WTC11 (cell line): ENCODE data around the gene PTPRT. TPM values are rescaled to one million over a fixed set of nuclear protein-coding genes. Genes with fewer than 3 reads are reported as not detected.
A peak's percentile ranks its signal among the peaks of the same experiment; 100 is the strongest.

Source experiments
- ATAC-seq: fragments of 200-7000 bp; cut with Tn5 transposase; 2 replicates; pipeline ENCODE4 v1.10.0; 2021; ENCODE audit warnings: mild to moderate bottlenecking, moderate library complexity
- CTCF ChIA-PET: fragments of 300-600 bp; sonication (Branson Sonifier 250); formaldehyde crosslinking; loops from one replicate; lab custom pipeline; 2021; ENCODE audit warnings: antibody characterized with exemption; lab: Charles Lee
- POLR2A ChIA-PET: fragments of 350-600 bp; sonication (Branson Sonifier 250); formaldehyde crosslinking; loops from one replicate; lab custom pipeline; 2021; ENCODE audit warnings: antibody characterized with exemption; lab: Charles Lee
- DNase-seq: peaks from one replicate; pipeline ENCODE4 v3.0.0; 2021; ENCODE audit warnings: low spot score
- H3K27ac Mint-ChIP-seq: 2 replicates; pipeline ENCODE4 v1.8.0; 2021; ENCODE audit warnings: mixed read lengths
- H3K27me3 Mint-ChIP-seq: 2 replicates; pipeline ENCODE4 v1.8.0; 2021; ENCODE audit warnings: low read depth, mild to moderate bottlenecking, moderate library complexity, mixed read lengths
- H3K36me3 Mint-ChIP-seq: 2 replicates; pipeline ENCODE4 v1.8.0; 2021; ENCODE audit warnings: mixed read lengths
- H3K4me1 Mint-ChIP-seq: 2 replicates; pipeline ENCODE4 v1.8.0; 2022; ENCODE audit warnings: mixed read lengths
- H3K4me3 Mint-ChIP-seq: 2 replicates; pipeline ENCODE4 v1.8.0; 2021; ENCODE audit warnings: mild to moderate bottlenecking, moderate library complexity, mixed read lengths
- H3K9me3 Mint-ChIP-seq: 2 replicates; pipeline ENCODE4 v1.8.0; 2021; ENCODE audit warnings: mixed read lengths
- CREM ChIP-seq: sonication (generic); formaldehyde crosslinking; IDR thresholded peaks from 2 replicates; pipeline ENCODE4 v1.8.1; 2022; ENCODE audit warnings: mild to moderate bottlenecking, missing genetic modification reagents, moderate library complexity
- ELF4 ChIP-seq: sonication (generic); formaldehyde crosslinking; IDR thresholded peaks from 2 replicates; pipeline ENCODE4 v1.8.1; 2022; ENCODE audit warnings: low read depth, mild to moderate bottlenecking, moderate library complexity, missing genetic modification reagents
- FOXJ3 ChIP-seq: sonication (generic); formaldehyde crosslinking; IDR thresholded peaks from 2 replicates; pipeline ENCODE4 v1.9.0; 2021; ENCODE audit warnings: missing genetic modification reagents, mild to moderate bottlenecking, borderline replicate concordance
- FOXK1 ChIP-seq: sonication (generic); formaldehyde crosslinking; IDR thresholded peaks from 2 replicates; pipeline ENCODE4 v1.8.0; 2022; ENCODE audit warnings: mild to moderate bottlenecking, moderate library complexity, missing genetic modification reagents
- JUN ChIP-seq: sonication (generic); formaldehyde crosslinking; IDR thresholded peaks from 2 replicates; pipeline ENCODE4 v1.8.0; 2023; ENCODE audit warnings: mild to moderate bottlenecking, missing genetic modification reagents
- NR2C2 ChIP-seq: sonication (generic); formaldehyde crosslinking; IDR thresholded peaks from 2 replicates; pipeline ENCODE4 v1.8.0; 2022; ENCODE audit warnings: mild to moderate bottlenecking, missing genetic modification reagents
- OVOL2 ChIP-seq: fragments of 250-450 bp; sonication (Bioruptor Pico); IDR thresholded peaks from 2 replicates; pipeline ENCODE4 v1.9.0; 2021; ENCODE audit warnings: mild to moderate bottlenecking, borderline replicate concordance
- PRRX2 ChIP-seq: fragments of 250-450 bp; sonication (Bioruptor Pico); IDR thresholded peaks from 2 replicates; pipeline ENCODE4 v1.8.0; 2021; ENCODE audit warnings: mild to moderate bottlenecking
- RELA ChIP-seq: sonication (generic); formaldehyde crosslinking; IDR thresholded peaks from 2 replicates; pipeline ENCODE4 v1.8.1; 2022; ENCODE audit warnings: missing genetic modification reagents, mild to moderate bottlenecking, borderline replicate concordance
- SMAD4 ChIP-seq: sonication (generic); formaldehyde crosslinking; IDR thresholded peaks from 2 replicates; pipeline ENCODE4 v1.8.0; 2022; ENCODE audit warnings: mild to moderate bottlenecking, missing genetic modification reagents
- TEAD1 ChIP-seq: sonication (generic); formaldehyde crosslinking; IDR thresholded peaks from 2 replicates; pipeline ENCODE4 v1.8.0; 2022; ENCODE audit warnings: mild to moderate bottlenecking, missing genetic modification reagents
- ZBTB21 ChIP-seq: sonication (generic); formaldehyde crosslinking; IDR thresholded peaks from 2 replicates; pipeline ENCODE4 v1.8.1; 2023; ENCODE audit warnings: mild to moderate bottlenecking, missing genetic modification reagents, borderline replicate concordance
- ZNF121 ChIP-seq: sonication (generic); formaldehyde crosslinking; IDR thresholded peaks from 2 replicates; pipeline ENCODE4 v1.8.0; 2023; ENCODE audit warnings: missing genetic modification reagents
- ZNF138 ChIP-seq: sonication (generic); formaldehyde crosslinking; conservative IDR thresholded peaks from 2 replicates; pipeline ENCODE4 v1.8.1; 2022; ENCODE audit warnings: mild to moderate bottlenecking, moderate library complexity, missing genetic modification reagents
- ZNF232 ChIP-seq: sonication (generic); formaldehyde crosslinking; IDR thresholded peaks from 2 replicates; pipeline ENCODE4 v1.8.0; 2022; ENCODE audit warnings: mild to moderate bottlenecking, missing genetic modification reagents
- total RNA-seq: library from RNA; stranded (reverse); gene quantifications from 3 replicates; pipeline ENCODE4 v1.2.3, GENCODE V29; 2021
- TF ChIP-seq, protein P1 (sequence below): sonication (generic); formaldehyde crosslinking; IDR thresholded peaks from 2 replicates; pipeline ENCODE4 v1.8.0; 2022; ENCODE audit warnings: mild to moderate bottlenecking, missing genetic modification reagents
- TF ChIP-seq, protein P2 (sequence below): sonication (generic); formaldehyde crosslinking; IDR thresholded peaks from 2 replicates; pipeline ENCODE4 v1.8.0; 2022; ENCODE audit warnings: mild to moderate bottlenecking, missing genetic modification reagents
- TF ChIP-seq, protein P3 (sequence below): sonication (generic); formaldehyde crosslinking; IDR thresholded peaks from 2 replicates; pipeline ENCODE4 v1.8.1; 2022; ENCODE audit warnings: missing genetic modification reagents, borderline replicate concordance
- TF ChIP-seq, protein P4 (sequence below): sonication (generic); formaldehyde crosslinking; IDR thresholded peaks from 2 replicates; pipeline ENCODE4 v1.8.1; 2022; ENCODE audit warnings: mild to moderate bottlenecking, missing genetic modification reagents, moderate library complexity, borderline replicate concordance
- TF ChIP-seq, protein P5 (sequence below): sonication (generic); formaldehyde crosslinking; IDR thresholded peaks from 2 replicates; pipeline ENCODE4 v1.8.0; 2022; ENCODE audit warnings: missing genetic modification reagents

PTPRT gene
- total RNA-seq, 1 experiment from 2014 or later: 1.1 TPM

DNA sequence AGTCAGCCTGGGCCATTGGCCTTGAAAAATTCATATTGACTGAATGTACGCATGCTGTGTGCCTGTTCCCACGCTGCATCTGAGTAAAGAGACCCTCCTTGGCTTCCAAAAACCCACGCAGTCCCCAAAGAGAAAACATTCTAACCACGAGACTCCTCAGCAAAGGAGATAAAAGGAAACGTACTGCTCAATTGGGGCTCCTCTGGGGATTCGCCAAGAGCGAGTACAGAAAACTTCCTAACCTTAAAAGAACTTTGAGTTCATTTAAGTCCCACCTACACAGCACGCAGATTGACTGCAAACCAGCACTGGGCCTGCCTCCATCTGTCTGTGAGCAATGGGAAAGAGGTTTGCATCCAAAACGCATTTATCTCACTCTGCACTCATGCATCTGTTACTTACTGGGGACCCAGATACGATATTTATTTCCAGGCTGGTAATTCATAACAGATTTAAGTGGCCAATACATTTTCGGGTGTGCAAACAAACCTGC, 1065.7 kb downstream of the PTPRT start (continued):
- TF ChIP-seq, protein P1, sequence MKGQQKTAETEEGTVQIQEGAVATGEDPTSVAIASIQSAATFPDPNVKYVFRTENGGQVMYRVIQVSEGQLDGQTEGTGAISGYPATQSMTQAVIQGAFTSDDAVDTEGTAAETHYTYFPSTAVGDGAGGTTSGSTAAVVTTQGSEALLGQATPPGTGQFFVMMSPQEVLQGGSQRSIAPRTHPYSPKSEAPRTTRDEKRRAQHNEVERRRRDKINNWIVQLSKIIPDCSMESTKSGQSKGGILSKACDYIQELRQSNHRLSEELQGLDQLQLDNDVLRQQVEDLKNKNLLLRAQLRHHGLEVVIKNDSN (CRISPR knock-in tag): no peak
- TF ChIP-seq NR2C2 (CRISPR knock-in tag) (no peak), CREM (CRISPR knock-in tag) (no peak), OVOL2 (CRISPR knock-in tag) (no peak), TEAD1 (CRISPR knock-in tag) (no peak)
- TF ChIP-seq, protein P2, sequence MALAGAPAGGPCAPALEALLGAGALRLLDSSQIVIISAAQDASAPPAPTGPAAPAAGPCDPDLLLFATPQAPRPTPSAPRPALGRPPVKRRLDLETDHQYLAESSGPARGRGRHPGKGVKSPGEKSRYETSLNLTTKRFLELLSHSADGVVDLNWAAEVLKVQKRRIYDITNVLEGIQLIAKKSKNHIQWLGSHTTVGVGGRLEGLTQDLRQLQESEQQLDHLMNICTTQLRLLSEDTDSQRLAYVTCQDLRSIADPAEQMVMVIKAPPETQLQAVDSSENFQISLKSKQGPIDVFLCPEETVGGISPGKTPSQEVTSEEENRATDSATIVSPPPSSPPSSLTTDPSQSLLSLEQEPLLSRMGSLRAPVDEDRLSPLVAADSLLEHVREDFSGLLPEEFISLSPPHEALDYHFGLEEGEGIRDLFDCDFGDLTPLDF (CRISPR knock-in tag): no peak

DNA sequence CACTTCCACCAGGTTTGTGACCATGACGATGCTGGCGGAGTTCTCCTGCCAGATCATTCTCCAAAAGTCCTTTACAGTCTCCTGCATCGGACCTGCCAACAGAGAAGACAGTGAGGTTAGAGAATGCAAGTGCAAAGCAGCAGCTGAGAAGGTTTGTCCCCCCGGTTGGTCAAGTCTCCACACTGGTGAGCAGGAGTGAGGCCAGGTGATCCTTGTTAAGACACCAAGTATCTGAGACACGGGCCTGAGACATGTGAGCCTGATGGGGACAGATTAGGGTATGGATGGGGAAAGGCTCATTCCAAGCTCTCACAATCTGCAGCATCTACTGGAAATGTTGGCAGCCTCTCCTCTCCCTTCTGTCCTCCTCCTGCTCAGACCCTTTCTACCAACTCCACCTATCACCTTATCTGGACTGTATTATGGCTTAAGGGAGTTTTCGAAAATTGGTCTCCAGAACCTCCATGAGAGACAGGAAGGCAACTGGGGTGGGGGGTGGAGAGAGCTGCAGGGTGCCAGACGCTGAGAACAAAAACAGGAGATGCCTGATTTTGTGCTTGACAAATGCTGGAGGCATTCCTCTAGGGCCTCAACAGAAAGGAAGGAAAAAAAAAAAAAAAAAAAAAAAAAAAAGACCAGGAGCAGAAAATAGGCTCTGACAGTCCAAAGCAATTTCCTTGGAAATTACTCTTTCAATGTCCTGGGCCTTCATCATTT, 1071.1 kb downstream of the PTPRT start:
- Mint-ChIP-seq H3K27me3 (no peaks in the 10 kb centered on the region; the same call in none of the 2 replicates), H3K4me3 (no peak overlapping the region), H3K9me3 (peaks cover 7% of the 10 kb centered on the region; the same call in 1 of the 2 replicates), H3K36me3 (no peaks in the 10 kb centered on the region), H3K4me1 (peaks cover 20% of the 10 kb centered on the region), H3K27ac (no peak overlapping the region)
- ATAC-seq (peak; percentile 66), DNase-seq (no peak)
- POLR2A ChIA-PET: no interaction called here
- CTCF ChIA-PET: no interaction called here
- no peak for TF ChIP-seq ELF4 (CRISPR knock-in tag)
- no peak for TF ChIP-seq JUN (CRISPR knock-in tag)
- TF ChIP-seq RELA (CRISPR knock-in tag): no peak
- TF ChIP-seq ZNF232 (CRISPR knock-in tag): no peak
- TF ChIP-seq NR2C2 (CRISPR knock-in tag): no peak
- TF ChIP-seq, protein P3, sequence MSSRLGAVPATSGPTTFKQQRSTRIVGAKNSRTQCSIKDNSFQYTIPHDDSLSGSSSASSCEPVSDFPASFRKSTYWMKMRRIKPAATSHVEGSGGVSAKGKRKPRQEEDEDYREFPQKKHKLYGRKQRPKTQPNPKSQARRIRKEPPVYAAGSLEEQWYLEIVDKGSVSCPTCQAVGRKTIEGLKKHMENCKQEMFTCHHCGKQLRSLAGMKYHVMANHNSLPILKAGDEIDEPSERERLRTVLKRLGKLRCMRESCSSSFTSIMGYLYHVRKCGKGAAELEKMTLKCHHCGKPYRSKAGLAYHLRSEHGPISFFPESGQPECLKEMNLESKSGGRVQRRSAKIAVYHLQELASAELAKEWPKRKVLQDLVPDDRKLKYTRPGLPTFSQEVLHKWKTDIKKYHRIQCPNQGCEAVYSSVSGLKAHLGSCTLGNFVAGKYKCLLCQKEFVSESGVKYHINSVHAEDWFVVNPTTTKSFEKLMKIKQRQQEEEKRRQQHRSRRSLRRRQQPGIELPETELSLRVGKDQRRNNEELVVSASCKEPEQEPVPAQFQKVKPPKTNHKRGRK: no peak
- no peak for TF ChIP-seq ZNF138 (CRISPR knock-in tag)
- no peak for TF ChIP-seq FOXK1
- no peak for TF ChIP-seq FOXJ3
- TF ChIP-seq, protein P4, sequence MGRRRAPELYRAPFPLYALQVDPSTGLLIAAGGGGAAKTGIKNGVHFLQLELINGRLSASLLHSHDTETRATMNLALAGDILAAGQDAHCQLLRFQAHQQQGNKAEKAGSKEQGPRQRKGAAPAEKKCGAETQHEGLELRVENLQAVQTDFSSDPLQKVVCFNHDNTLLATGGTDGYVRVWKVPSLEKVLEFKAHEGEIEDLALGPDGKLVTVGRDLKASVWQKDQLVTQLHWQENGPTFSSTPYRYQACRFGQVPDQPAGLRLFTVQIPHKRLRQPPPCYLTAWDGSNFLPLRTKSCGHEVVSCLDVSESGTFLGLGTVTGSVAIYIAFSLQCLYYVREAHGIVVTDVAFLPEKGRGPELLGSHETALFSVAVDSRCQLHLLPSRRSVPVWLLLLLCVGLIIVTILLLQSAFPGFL (CRISPR knock-in tag): no peak
- TF ChIP-seq SMAD4 (CRISPR knock-in tag): no peak
- TF ChIP-seq, protein P5, sequence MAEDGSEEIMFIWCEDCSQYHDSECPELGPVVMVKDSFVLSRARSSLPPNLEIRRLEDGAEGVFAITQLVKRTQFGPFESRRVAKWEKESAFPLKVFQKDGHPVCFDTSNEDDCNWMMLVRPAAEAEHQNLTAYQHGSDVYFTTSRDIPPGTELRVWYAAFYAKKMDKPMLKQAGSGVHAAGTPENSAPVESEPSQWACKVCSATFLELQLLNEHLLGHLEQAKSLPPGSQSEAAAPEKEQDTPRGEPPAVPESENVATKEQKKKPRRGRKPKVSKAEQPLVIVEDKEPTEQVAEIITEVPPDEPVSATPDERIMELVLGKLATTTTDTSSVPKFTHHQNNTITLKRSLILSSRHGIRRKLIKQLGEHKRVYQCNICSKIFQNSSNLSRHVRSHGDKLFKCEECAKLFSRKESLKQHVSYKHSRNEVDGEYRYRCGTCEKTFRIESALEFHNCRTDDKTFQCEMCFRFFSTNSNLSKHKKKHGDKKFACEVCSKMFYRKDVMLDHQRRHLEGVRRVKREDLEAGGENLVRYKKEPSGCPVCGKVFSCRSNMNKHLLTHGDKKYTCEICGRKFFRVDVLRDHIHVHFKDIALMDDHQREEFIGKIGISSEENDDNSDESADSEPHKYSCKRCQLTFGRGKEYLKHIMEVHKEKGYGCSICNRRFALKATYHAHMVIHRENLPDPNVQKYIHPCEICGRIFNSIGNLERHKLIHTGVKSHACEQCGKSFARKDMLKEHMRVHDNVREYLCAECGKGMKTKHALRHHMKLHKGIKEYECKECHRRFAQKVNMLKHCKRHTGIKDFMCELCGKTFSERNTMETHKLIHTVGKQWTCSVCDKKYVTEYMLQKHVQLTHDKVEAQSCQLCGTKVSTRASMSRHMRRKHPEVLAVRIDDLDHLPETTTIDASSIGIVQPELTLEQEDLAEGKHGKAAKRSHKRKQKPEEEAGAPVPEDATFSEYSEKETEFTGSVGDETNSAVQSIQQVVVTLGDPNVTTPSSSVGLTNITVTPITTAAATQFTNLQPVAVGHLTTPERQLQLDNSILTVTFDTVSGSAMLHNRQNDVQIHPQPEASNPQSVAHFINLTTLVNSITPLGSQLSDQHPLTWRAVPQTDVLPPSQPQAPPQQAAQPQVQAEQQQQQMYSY (CRISPR knock-in tag): no peak
- no peak for TF ChIP-seq ZNF121 (CRISPR knock-in tag)
- TF ChIP-seq ZBTB21: no peak
- no peak for TF ChIP-seq PRRX2 (CRISPR knock-in tag)
